ENCODE results near the gene PLCB2.

PLCB2 gene

DNA sequence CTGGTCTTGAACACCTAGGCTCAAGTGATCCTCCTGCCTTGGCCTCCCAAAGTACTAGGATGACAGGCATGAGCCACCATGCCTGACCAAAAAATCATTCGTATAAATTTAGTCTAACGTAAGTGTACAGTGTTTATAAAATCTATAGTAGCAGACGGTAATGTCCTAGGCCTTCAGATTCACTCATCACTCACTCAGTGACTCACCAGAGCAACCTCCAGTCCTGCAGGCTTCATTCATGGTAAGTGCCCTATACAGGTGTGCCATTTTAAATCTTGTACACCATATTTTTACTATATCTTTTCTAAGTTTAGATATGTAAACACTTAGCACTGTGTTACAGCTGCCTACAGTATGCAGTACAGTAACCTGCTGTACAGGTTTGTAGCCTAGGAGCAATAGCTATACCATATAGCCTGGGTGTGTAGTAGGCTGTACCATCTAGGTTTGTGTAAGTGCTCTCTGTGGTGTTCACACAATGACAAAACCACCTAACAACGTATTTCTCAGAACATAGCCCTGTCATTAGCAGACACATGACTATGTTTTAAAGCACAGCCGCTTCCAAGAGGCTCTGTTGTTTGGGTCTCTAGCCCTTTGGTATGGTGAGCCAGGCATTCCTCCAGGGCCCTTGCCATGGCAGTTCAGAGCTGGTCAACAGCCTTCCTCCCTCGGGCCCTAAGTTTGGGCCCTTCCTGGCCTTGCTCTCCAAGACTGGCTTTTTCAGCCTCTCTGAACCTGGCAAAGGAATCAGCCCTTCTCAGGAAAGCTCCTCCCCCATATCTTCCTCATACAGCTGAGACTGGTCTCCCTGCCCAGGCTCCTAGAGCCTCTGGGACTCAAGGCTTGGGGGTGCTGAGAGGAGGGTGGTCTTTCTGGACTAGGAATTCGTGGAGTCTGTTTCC lies 34.9 kb upstream of the PLCB2 start:
- DNase-seq (ENCODE audit: low spot score), result no peak

DNA sequence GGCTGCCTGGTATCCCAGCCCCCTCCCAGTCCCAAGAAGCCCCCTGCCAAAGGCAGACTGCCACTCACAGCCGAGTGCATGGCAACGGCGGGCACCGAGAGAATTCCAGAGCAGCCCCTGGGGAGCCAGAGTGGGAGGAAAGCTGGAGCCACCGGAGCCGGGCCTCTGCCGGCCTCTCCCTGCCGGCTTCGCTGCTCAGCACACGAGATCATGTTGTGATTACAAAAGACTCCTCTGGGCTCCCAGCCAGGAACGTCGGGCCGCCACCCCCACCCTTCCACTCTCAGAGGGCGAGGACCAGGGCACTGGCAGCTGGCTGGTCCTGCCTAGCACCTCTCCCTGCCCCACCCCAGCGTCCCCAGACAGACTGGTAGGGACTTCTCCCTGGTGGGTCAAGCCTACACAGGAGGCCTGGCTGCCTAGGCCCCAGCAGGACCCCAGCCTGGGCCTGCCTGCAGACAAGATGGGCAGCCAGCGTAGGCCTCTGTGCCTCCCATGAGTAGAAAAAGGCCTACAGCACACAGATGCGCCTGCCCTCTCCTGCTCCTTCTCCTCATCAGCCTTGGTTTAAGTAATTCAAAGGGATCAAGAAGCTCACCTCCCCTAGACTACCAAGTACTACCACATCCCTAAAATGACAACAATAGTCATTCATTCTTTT lies 33.1 kb upstream of the PLCB2 start, which contains the start of gene CCDC9B:
CCDC9B (minus strand) TSS at position 200 of the 661 bp plus-strand sequence; CDS start at position 80, 120 bp downstream.
- no peak for DNase-seq (ENCODE audit: low spot score)

DNA sequence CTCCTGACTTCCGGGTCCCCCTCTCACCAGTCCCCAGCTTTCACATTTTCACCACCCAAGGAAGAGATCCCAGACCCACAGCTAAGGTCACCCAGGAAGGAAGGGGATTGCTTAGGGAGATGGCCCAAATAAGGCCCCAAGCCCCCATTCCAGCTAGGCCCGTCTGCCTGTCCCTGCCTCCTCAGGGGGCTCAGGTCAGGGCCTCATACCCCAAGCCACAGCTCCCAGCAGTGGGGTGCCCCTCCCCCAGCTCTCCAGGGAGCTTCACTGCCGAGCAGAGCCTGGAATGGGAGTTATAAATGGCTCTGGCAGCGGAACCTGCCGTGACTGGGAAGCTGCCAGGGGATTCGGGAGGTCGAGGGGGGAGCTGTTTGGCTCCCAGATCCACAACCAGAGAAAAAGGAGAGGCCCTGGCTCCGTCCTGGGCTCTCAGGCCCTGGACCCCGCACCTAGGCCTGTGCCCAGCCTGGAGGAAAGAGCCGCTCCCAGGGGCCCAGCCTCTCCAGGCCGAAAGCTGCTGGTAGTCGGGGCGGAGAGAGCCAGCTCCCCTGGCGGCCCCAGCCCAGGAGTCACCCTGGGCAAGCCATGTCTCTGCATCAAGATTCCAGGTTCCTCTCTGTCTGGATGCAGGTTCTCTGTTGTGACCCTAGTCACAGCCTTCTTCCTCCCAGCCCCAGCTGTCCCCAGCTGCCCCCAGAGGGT lies 32.5 kb upstream of the PLCB2 start:
- no peak for DNase-seq (ENCODE audit: low spot score)

DNA sequence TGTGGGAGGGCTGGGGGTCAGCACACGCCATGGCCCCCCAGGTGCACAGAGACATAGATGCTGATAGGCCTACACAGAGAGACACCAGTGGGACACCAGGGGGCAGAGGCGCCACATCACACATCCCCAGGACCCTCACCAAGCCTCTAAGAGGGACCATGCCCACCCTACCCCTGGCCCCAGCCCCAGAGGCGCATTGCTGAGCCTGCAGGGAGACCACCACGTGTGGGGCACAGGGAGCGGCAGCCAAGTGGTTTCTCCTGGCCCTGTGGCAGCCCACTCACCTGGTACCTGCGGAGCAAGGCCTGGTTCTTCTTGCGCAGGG lies 31.8 kb upstream of the PLCB2 start:
- DNase-seq (ENCODE audit: low spot score), result no peak

DNA sequence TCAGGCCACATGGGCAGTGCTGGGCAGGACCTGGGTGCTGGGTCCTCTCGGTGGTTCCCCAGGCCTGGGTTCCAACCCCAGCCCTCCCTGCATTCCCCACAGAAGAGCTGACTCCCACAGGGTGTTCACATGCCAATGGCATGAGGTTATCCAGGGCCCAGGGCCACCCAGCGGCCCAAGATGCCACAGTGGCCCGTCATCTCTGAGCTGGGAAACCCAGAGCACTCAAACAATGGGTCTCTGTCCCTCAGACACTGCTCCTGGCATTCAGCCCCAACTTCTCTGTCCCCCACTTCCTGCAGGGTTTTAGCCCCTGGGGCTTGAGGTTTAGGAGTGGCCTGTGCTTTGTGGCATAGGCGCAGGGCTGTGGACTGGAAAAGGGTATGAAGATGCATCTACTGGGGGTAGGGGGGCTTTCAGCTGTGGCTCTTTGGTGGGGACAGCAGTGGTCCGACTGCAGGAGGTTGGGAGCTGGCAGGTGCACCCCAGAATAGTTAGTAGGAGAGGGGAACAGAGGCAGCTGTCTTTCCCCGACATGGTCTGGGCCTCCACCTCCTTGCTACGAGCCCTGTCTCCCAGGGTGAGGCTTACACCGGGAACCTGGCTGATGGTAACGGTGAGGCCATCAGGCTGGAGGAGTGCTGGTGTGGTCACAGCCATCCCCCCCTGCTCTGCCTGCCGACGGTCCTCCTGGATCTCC lies 31.3 kb upstream of the PLCB2 start:
- no peak for DNase-seq (ENCODE audit: low spot score)

DNA sequence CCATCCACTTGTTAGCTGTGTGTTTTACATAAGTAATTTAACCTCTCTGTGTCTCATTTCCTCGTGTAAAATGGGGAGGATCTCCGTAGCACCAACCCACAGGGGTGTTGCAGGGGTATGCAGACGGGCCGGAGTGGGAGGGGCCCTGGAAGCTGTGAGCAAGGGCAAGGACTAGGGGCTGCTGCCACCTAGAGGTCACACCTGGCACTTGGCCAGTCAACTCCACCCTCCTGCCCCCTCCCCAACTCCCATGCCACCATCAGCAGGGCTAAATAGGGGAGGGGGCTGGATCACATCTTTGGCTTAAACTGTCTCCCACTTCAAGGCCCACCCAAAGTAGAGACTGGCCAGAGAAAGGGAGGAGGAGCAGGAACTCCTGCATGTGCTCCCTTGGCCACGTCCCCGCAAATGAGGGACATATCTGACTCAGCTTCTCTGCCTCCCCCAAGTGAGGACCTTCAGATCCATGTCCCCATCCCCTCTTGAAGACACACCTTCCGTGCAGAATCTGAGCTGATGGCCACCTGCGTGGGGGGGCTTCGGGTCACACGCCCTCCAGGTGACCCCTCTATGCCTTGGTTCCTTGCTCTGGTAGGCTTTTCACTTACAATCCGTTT lies 30.4 kb upstream of the PLCB2 start:
- DNase-seq (ENCODE audit: low spot score), result peak; percentile 89

DNA sequence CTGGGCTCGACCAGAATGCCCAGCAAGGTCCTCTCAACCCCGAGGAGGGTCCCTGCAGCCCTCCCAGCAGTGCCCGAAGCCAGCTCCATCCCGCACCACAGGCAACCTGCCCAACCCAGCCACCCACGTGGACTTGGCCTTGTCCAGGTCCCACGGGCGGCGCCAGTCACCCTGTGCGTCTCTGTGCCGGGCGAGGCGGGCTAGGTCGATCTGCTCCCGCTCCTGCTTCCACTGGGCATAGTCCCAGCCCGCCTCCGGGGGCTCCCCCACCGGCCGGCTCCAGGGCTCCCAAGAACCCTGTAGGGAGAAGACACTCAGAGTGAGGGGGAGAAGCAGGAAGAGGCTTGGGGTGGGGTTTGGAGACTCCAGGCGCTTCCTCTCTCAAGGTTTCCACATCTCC lies 29.9 kb upstream of the PLCB2 start:
- DNase-seq (ENCODE audit: low spot score), result no peak

DNA sequence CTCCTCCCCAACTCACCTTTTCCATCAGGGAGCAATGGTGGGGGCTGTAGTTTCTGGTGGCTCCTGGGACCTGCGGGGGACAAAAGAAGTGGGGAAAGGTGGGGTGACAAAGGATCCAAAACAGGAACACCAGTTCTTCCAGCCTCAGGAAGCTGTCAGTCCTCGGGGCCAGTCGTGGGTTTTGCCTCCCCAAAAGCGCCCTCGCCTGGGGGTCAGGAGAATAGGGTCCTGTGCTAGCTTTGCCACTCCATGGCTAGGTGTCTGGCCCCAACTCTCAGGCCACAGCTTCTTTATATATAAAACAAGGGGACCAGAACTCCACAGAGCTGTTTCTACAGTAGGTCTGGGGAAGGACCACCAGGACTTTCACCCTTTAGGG lies 29.0 kb upstream of the PLCB2 start:
- peak; percentile 48 for DNase-seq (ENCODE audit: low spot score)

DNA sequence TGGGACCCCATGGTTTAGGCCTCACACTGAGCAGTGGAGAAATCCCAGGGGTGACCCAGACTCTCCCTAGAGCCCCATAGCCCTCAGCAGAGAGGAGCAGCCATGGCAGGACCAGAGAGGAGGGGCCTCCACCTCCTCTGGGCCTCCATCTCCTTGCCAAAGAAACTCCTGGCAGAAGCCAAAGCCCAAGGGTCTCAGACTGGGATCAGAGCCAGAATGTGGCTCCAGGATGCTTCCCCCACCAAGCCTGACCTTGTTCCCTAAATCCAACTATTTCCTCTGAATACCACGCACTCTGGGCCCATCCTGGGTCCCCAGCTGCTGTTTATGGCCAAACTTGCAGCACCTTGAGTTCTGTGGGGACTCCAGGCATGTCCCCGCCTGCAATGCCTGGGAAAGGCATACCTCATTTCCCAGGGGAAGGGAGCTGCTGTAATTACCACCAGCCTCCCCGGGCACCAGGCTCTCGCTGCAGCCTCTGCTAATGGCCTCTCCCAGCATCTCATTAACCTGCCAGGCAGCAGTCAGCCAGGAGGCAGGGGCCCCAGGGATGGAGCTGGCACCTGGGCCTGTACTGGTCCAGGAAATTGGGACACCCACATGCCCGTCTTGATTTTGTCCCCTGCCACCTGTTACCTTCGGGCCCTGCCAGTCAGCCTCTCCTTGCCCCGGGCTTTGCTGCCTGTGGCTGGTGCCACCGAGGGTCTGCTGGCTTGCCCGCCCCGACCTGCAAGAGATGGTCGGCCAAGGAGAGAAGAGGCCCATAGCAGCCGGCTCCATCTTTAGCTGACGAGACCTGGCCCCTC lies 28.4 kb upstream of the PLCB2 start:
- DNase-seq (ENCODE audit: low spot score), result no peak

DNA sequence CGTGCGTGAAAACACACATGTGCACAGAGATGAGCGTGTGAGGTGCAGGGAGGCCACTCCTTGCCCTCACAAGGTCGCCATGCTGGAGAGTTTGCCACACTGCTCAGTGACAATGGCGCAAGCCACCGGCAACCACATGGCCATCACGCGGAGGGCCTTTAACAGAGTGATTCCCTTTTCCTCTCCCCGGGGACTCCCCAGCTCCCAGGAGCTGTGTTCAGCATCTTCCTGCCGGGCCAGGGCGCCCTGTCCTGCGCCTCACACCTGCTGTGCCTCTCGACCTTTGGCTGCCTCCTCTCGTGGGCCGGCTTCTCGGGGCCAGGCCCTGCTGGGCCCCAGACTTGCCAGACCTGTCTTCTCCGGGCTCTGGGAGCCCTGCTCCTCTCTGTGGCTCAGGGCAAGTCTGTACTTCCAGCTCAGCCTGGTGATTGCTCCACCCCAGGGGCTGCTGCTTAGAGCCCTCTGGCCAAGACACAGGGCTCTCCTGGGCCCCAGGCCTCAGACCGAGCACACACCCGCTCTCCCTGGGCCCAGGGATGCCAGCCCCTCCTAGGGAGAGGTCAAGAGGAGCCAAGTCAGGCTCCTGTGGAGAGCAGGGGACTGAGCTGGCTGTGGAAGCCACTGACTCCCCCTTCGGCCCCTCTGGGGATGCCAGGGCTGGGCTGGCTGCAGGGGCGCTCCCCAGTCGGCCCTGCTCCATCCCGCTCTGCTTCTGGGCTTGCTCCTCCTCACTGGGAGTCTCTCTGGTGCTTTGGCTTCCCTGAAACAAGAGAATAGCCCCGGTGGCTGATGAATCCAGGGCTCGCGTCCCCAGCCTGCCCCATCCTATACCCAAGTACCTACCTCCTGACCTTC lies 27.4 kb upstream of the PLCB2 start:
- DNase-seq (ENCODE audit: low spot score), result no peak

DNA sequence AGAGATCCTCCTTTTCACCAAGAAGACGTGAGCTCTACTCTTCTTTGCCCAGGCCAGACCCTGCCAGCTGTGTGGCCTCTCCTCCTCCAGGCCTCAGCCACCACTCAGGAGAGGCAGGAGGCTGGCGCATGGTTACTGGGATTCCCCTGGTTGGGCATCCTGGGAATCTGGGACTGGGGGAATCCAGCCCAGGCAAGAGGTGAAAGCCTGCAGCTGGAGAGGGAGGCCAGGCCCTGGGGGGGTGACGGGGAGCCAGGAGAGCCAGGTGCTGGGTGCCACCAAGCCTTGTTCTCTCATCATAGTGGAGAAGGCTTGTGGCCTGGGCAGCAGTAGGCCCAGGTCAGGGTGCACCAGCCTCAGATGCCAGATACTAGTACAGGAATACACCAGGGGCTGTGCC lies 26.8 kb upstream of the PLCB2 start:
- DNase-seq (ENCODE audit: low spot score), result no peak

DNA sequence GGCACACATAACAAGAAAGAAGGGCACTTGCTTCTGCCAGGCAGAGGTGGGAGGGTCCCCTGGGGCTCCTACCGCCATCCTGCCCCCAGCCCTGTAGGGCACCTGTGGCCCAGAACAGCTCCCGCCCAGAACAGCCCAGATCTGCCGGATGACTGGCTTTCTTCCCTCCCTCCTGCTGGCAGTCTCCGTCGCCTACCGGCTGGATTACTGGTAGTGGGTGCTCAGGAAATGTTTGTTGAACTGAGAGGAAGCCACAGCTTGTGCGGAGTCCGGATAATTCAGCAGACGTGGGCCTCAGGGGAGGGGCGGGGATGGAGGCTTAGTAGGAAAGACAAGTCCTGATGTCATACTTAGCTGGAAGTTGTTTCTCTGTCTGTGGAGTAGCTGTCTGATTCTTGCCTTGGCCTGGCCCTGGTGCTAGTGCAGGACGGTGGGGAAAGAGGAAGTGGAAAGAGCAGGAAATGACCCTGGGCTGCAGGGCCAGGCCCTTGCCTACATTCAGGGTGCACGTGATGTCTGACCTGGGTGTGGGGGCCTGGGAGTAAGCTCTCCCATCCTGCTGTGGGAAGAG lies 26.3 kb upstream of the PLCB2 start:
- peak; percentile 35 for DNase-seq (ENCODE audit: low spot score)

DNA sequence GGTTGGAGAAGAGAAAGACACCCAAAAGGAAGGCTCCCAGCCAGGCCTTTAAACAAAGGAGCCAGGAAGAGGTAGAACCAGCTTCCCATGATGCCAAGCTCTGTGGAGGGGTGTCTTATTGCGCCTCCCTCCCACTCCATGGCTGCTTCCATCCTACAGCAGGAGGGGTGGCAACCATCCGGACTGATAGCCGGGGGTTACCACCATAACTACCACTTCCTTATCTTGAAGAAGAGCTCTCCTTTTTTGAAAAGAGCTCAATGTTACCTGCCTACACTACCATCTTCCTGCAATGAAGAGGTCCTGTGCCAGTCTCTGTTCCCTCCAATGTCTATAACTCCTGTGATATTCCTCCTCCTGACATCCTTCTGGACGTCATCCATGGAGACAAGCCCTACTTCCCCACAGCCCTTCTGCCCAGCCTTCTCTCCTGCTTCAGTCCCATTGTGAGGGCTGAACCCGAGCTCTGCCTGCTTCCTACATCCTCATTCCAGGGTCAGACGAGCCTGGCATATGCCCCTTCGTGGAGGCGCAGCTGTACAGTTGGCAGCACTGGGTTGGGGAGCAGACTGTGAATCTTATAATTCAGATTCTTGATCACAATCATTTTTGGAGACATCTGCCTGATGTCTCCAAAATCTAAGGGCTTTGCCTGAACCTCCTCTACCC lies 24.5 kb upstream of the PLCB2 start:
- DNase-seq (ENCODE audit: low spot score), result no peak

DNA sequence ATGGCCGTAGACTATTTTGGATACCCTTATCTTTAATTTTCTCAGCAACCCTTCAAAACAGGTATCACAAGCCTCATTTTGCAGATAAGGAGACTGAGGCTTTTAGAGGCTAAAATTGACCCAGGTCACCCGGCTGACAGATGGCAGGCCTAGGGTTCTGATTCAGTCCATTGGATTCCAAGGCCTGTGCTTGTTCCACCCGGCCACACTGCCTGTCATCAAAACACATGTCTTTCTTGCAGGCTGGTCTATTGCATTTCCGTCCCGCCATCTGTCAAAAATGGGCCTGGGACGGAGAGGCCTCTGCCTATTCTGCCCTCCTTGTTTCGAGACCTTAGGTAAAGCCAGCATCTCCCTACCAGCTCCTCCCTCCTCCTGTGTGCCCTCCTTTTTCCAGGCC lies 23.9 kb upstream of the PLCB2 start:
- DNase-seq (ENCODE audit: low spot score), result no peak

DNA sequence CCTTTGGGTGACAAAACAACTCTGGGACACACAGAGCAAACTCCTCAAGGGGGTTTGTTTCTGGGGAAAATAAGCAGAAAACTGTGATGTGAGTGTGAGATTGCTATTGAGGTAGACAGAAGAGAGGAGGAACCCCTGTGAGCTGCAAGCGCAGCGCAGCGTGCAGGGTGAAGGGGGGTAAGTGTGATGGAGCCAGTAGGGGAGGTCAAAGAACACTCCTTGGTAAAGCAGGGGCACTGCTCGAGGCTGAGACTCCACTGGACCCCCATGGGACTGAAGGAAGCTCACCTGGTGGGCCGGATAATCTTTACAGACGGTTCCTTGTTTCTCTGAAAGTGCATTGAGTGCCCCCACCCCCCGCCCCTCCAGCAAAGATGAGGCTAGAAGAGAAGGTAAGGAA lies 23.3 kb upstream of the PLCB2 start:
- DNase-seq (ENCODE audit: low spot score), result no peak

DNA sequence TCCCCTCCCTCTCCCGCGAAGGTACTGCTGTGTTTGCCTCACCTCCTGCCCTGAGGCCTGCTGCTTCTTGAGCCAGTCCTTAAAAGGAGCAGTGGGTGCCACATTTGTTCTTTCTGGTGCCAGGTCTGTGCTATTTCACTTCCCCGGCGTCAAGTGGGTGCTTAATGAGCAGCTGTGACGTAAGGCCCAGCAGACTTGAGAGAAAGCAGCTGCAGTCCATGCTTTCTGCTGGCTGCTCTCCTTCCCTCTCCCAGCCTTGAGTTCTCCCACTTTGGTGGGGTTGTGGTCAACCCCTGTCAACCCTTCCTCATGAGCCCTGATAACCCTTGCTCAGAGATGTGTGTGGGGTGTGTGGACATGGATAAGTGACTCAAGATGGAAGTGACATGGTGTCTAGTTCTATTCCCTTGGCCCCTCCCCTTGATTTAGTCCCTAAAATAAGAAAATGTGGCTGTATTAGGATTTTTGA lies 22.7 kb upstream of the PLCB2 start:
- DNase-seq (ENCODE audit: low spot score), result no peak

DNA sequence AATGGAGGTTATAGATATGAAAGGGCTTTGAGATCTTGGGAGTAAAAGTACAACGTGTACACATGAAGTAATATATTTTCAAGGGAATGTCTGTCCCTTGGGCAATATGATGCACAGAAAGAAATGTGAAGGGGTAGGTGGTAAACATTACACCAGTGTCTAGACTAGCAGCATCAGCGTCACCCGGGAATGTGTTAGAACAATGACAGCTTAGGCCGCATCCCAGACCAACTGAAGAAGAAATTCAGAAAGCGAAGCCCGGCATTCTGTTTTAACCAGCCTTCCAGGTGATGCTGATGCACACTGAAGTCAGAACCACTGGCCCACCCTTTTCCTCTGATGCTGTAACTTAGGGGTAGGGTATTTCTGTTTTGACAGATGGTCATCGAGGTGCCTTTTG lies 22.1 kb upstream of the PLCB2 start:
- DNase-seq (ENCODE audit: low spot score), result no peak

DNA sequence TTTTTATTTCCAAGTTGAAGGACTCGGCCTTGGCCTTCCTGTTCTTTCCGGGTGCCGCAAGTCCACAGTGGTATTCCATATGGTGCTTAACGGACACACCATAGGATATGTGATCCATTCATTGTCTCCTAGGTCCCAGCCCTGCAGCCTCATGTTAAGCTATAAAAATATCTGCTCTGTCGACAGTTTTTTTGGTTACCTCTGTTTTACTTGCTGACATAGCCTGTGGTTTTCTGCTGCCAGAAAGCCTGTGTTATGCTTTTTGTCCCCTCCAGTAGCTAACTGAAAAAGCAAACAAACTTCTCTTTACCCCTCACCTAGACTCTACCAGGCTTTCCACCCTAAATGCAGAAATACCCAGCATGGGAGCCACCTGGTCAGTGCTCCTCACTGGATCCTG lies 21.0 kb upstream of the PLCB2 start:
- DNase-seq (ENCODE audit: low spot score), result no peak

DNA sequence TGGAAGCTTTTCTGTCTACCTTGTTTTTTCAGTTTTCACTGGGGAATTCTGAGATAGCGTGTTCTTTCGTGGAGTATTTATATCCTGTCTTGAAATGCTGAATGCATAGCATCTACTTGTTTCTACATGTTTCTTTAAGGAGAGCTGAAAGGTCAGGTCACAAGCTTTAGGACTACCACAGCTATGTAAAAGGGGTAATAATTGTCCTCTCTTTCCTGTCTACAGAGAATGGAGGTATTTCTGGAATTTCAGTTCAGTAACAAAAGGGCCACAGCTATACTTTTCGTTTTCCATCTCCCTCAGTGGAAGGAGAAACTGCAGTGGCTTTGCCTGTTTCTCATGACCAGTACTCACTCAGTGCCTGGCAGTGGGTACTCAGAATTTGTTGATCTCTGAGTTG lies 20.4 kb upstream of the PLCB2 start:
- DNase-seq (ENCODE audit: low spot score), result no peak

Data from NAMALWA (cell line).